ENCODE data around the gene NYNRIN.

The NYNRIN gene

DNA sequence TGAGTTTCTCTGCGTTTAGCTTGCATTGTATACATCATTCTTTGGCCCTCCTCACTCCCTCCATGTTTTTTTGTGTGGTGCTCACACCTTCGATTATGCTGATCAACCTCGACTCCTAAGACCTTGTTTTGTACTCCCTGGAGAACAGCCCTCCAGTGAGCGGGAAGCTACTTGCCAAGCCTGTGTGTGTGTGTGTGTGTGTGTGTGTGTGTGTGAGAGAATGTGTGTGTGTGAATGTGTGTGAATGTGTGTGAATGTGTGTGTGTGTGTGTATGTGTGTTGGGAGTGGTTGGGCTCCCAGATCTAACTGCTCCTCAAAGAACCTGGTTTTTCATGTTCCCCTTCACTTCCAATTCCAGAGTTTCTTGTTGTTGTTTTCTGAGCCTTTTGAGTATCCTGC, 6.0 kb downstream of the NYNRIN start:
- CTCF ChIA-PET = interaction anchor here (0.7 to 23.8 kb wide), 12 partner anchors 8 to 80 kb away, joined by 3 to 489 read pairs (median 4); partner anchors contain the start of genes CBLN3 and KHNYN
- Histone ChIP-seq H3K4me1 (ENCODE audit: control extremely low read depth in 1 of 4, control insufficient read depth in 4 of 4, insufficient read depth in 4 of 4, low read length in 3 of 4) (peaks cover 0 to 20% (median 10%) of the 10 kb centered on the region in 4 experiments), H3K27ac (ENCODE audit: insufficient read depth in 1 of 2, low read depth in 1 of 2, low read length in 2 of 2, poor library complexity in 1 of 2, severe bottlenecking in 2 of 2) (no peak overlapping the region), H3K9me3 (ENCODE audit: control extremely low read depth in 1 of 5, control insufficient read depth in 4 of 5, insufficient read depth in 2 of 5, low read depth in 1 of 5, low read length in 4 of 5) (no peaks in the 10 kb centered on the region), H3K36me3 (ENCODE audit: control insufficient read depth in 4 of 4, insufficient read depth in 4 of 4, low read length in 3 of 4) (peaks cover 0 to 33% (median 13%) of the 10 kb centered on the region in 4 experiments), H3K4me3 (ENCODE audit: control insufficient read depth in 1 of 7, extremely low read depth in 1 of 7, insufficient read depth in 4 of 7, low read depth in 2 of 7, low read length in 6 of 7) (no peak overlapping the region), H3K27me3 (replicated peaks in 2 of 5; ENCODE audit: control insufficient read depth in 4 of 5, insufficient read depth in 5 of 5, low read length in 4 of 5) (no peaks in the 10 kb centered on the region)
- 90% methylated on average over 2 of the region's 4 CpGs for WGBS (ENCODE audit: insufficient coverage)
- DNase-seq = no peak
- POLR2A ChIA-PET = no interaction called here

DNA sequence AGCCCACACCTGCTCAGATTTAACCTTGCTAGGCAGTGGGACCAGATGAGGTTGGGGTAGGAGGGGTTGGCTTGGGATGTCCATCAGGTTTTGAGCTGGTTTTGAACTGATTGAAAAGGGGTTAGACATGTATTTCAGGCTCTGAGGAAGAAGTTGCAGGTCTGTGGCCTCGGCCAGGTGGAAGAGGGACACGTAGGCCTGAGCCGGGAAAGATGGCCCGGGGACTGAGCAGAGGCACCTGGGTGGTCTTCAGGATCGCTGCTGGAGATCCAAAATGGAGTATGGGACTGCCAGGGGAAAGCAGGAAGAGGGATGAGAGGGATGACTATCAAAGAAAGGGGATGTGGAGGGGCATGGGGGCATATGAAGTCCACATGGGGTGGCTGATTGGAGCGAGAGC, 7.6 kb downstream of the NYNRIN start:
- ChIA-PET POLR2A (no interaction called here), CTCF (interaction anchor here (1.3 to 23.8 kb wide), 8 partner anchors 10 to 40 kb away, joined by 3 to 489 read pairs (median 36); partner anchors contain the start of genes CBLN3 and KHNYN)
- no peak for DNase-seq

DNA sequence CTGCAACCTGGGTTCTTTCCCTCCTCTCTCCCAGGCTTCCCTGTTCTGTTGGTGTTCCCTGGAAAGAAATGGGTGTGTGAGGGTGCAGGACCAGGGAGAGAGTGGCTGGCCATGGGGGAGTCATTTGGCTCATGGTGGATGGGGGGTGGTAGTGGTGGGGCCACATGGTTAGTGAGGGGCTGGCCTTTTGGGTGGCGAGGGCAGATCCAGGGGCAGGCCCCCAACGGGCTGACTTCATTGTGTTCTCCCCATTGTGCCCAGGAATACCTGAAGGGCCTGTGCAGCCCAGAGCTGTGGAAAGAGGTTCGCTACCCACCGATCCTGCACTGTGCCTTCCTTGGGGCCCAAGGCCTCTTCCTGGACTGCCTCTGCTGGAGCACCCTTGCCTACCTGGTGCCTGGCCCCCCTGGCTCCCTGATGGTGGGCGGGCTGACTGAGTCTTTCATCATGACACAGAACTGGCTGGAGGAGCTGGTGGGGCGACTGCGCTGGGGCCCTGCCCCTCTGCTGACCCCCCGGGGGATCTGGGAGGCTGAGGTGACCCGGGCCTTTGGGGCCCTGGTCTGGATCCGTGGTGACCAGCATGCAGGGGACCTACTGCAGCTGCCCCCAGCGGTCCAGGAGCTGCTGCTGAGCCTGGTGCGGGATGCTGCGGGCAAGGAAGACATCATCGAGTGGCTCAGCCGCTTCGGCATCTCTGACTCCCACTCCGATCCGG, 9.0 kb downstream of the NYNRIN start:
- POLR2A ChIA-PET = no interaction called here
- CTCF ChIA-PET = interaction anchor here (0.8 to 23.8 kb wide), 12 partner anchors 11 to 60 kb away, joined by 3 to 489 read pairs (median 14); partner anchors contain the start of genes CBLN3 and KHNYN
- Histone ChIP-seq H3K4me3 (ENCODE audit: control insufficient read depth in 1 of 7, extremely low read depth in 1 of 7, insufficient read depth in 4 of 7, low read depth in 2 of 7, low read length in 6 of 7) (no peak overlapping the region), H3K27ac (ENCODE audit: insufficient read depth in 1 of 2, low read depth in 1 of 2, low read length in 2 of 2, poor library complexity in 1 of 2, severe bottlenecking in 2 of 2) (no peak overlapping the region), H3K36me3 (ENCODE audit: control insufficient read depth in 4 of 4, insufficient read depth in 4 of 4, low read length in 3 of 4) (peaks cover 0 to 55% (median 23%) of the 10 kb centered on the region in 4 experiments), H3K27me3 (replicated peaks in 2 of 5; ENCODE audit: control insufficient read depth in 4 of 5, insufficient read depth in 5 of 5, low read length in 4 of 5) (no peaks in the 10 kb centered on the region), H3K4me1 (ENCODE audit: control extremely low read depth in 1 of 4, control insufficient read depth in 4 of 4, insufficient read depth in 4 of 4, low read length in 3 of 4) (no peaks in the 10 kb centered on the region), H3K9me3 (ENCODE audit: control extremely low read depth in 1 of 5, control insufficient read depth in 4 of 5, insufficient read depth in 2 of 5, low read depth in 1 of 5, low read length in 4 of 5) (no peaks in the 10 kb centered on the region)
- WGBS (ENCODE audit: insufficient coverage) = 96% methylated on average over 13 of the region's 18 CpGs
- no peak for DNase-seq

More for the DNA sequence above, 7.6 kb downstream of the NYNRIN start:
- H3K27me3 ChIP-seq (replicated peaks in 2 of 5; ENCODE audit: control insufficient read depth in 4 of 5, insufficient read depth in 5 of 5, low read length in 4 of 5) = no peaks in the 10 kb centered on the region
- 100% methylated on average over 6 of the region's 6 CpGs for WGBS (ENCODE audit: insufficient coverage)
- no peak overlapping the region for H3K4me3 ChIP-seq (ENCODE audit: control insufficient read depth in 1 of 7, extremely low read depth in 1 of 7, insufficient read depth in 4 of 7, low read depth in 2 of 7, low read length in 6 of 7)
- peaks cover 0 to 48% (median 21%) of the 10 kb centered on the region in 4 experiments for H3K36me3 ChIP-seq (ENCODE audit: control insufficient read depth in 4 of 4, insufficient read depth in 4 of 4, low read length in 3 of 4)
- H3K4me1 ChIP-seq (ENCODE audit: control extremely low read depth in 1 of 4, control insufficient read depth in 4 of 4, insufficient read depth in 4 of 4, low read length in 3 of 4) = peaks cover 0 to 7% (median 0%) of the 10 kb centered on the region in 4 experiments
- H3K9me3 ChIP-seq (ENCODE audit: control extremely low read depth in 1 of 5, control insufficient read depth in 4 of 5, insufficient read depth in 2 of 5, low read depth in 1 of 5, low read length in 4 of 5) = no peaks in the 10 kb centered on the region
- no peak overlapping the region for H3K27ac ChIP-seq (ENCODE audit: insufficient read depth in 1 of 2, low read depth in 1 of 2, low read length in 2 of 2, poor library complexity in 1 of 2, severe bottlenecking in 2 of 2)

DNA sequence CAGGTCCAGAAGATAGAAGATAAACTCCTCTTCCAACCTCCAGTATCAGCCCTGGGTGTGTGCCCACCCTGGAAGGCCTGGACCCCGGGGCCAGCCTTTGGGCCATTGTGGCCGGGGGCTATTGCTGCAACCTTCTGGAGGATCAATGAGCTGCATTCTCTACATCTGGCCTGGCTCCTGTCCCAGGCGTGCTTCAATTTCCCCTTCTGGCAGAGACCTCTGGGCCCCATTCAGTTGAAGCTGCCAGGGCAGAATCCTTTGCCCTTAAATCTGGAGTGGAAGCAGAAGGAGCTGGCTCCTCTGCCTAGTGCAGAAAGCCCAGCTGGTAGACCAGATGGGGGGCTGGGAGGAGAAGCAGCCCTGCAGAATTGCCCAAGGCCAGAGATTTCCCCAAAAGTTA, 10.0 kb downstream of the NYNRIN start:
- Histone ChIP-seq H3K9me3 (ENCODE audit: control extremely low read depth in 1 of 5, control insufficient read depth in 4 of 5, insufficient read depth in 2 of 5, low read depth in 1 of 5, low read length in 4 of 5) (no peaks in the 10 kb centered on the region), H3K27ac (ENCODE audit: insufficient read depth in 1 of 2, low read depth in 1 of 2, low read length in 2 of 2, poor library complexity in 1 of 2, severe bottlenecking in 2 of 2) (no peak overlapping the region), H3K4me1 (ENCODE audit: control extremely low read depth in 1 of 4, control insufficient read depth in 4 of 4, insufficient read depth in 4 of 4, low read length in 3 of 4) (no peaks in the 10 kb centered on the region), H3K4me3 (ENCODE audit: control insufficient read depth in 1 of 7, extremely low read depth in 1 of 7, insufficient read depth in 4 of 7, low read depth in 2 of 7, low read length in 6 of 7) (no peak overlapping the region), H3K36me3 (ENCODE audit: control insufficient read depth in 4 of 4, insufficient read depth in 4 of 4, low read length in 3 of 4) (peaks cover 0 to 62% (median 27%) of the 10 kb centered on the region in 4 experiments), H3K27me3 (replicated peaks in 2 of 5; ENCODE audit: control insufficient read depth in 4 of 5, insufficient read depth in 5 of 5, low read length in 4 of 5) (no peaks in the 10 kb centered on the region)
- ChIA-PET POLR2A (interaction anchor here (0.9 kb wide), 1 partner anchor 18 kb away, joined by 3 read pairs; no protein-coding TSS in a partner anchor), CTCF (interaction anchor here (0.7 to 23.8 kb wide), 15 partner anchors 8 to 102 kb away, joined by 3 to 489 read pairs (median 9); partner anchors contain the start of genes CBLN3, KHNYN, NYNRIN and RIPK3)
- WGBS (ENCODE audit: insufficient coverage) = 86% methylated on average over 3 of the region's 3 CpGs
- DNase-seq = no peak

DNA sequence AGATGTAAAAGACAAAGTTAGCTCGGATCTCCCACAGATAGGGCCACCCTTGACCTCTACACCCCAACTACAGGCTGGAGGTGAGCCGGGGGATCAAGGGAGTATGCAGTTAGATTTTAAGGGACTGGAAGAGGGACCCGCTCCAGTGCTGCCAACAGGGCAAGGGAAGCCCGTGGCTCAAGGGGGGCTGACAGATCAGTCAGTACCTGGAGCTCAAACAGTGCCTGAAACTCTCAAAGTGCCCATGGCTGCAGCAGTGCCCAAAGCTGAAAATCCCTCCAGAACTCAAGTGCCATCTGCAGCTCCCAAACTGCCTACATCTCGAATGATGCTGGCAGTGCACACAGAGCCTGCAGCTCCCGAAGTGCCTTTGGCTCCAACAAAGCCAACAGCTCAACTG, 10.4 kb downstream of the NYNRIN start:
- no peaks in the 10 kb centered on the region for H3K4me1 ChIP-seq (ENCODE audit: control extremely low read depth in 1 of 4, control insufficient read depth in 4 of 4, insufficient read depth in 4 of 4, low read length in 3 of 4)
- POLR2A ChIA-PET = interaction anchor here (0.9 kb wide), 1 partner anchor 18 kb away, joined by 3 read pairs; no protein-coding TSS in a partner anchor
- no peak for DNase-seq
- H3K36me3 ChIP-seq (ENCODE audit: control insufficient read depth in 4 of 4, insufficient read depth in 4 of 4, low read length in 3 of 4) = peaks cover 0 to 66% (median 31%) of the 10 kb centered on the region in 4 experiments
- CTCF ChIA-PET = interaction anchor here (0.7 to 23.8 kb wide), 17 partner anchors 9 to 103 kb away, joined by 3 to 489 read pairs (median 5); partner anchors contain the start of genes CBLN3, KHNYN, NYNRIN and RIPK3
- 98% methylated on average over 4 of the region's 6 CpGs for WGBS (ENCODE audit: insufficient coverage)
- H3K27ac ChIP-seq (ENCODE audit: insufficient read depth in 1 of 2, low read depth in 1 of 2, low read length in 2 of 2, poor library complexity in 1 of 2, severe bottlenecking in 2 of 2) = no peak overlapping the region
- no peak overlapping the region for H3K4me3 ChIP-seq (ENCODE audit: control insufficient read depth in 1 of 7, extremely low read depth in 1 of 7, insufficient read depth in 4 of 7, low read depth in 2 of 7, low read length in 6 of 7)
- H3K27me3 ChIP-seq (replicated peaks in 2 of 5; ENCODE audit: control insufficient read depth in 4 of 5, insufficient read depth in 5 of 5, low read length in 4 of 5) = no peaks in the 10 kb centered on the region
- no peaks in the 10 kb centered on the region for H3K9me3 ChIP-seq (ENCODE audit: control extremely low read depth in 1 of 5, control insufficient read depth in 4 of 5, insufficient read depth in 2 of 5, low read depth in 1 of 5, low read length in 4 of 5)

DNA sequence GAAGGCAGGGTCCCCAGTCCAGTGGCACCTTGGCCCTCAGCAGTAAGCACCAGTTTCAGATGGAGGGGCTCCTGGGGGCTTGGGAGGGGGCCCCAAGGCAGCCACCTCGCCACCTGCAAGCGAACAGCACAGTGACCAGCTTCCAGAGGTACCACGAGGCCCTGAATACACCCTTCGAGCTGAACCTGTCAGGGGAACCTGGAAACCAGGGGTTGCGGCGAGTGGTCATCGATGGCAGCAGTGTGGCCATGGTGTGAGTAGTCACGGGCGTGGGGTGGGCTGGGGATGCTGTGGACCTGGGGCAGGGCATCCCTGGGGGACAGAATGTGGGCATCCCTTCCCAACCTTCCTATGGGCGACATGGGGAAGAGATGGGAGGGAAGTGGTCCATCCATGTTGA, 11.2 kb downstream of the NYNRIN start:
- CTCF ChIA-PET = interaction anchor here (1.0 to 23.8 kb wide), 18 partner anchors 9 to 79 kb away, joined by 3 to 489 read pairs (median 7); partner anchors contain the start of genes CBLN3, KHNYN and NYNRIN
- no peaks in the 10 kb centered on the region for H3K4me1 ChIP-seq (ENCODE audit: control extremely low read depth in 1 of 4, control insufficient read depth in 4 of 4, insufficient read depth in 4 of 4, low read length in 3 of 4)
- WGBS (ENCODE audit: insufficient coverage) = 98% methylated on average over 10 of the region's 10 CpGs
- no peaks in the 10 kb centered on the region for H3K9me3 ChIP-seq (ENCODE audit: control extremely low read depth in 1 of 5, control insufficient read depth in 4 of 5, insufficient read depth in 2 of 5, low read depth in 1 of 5, low read length in 4 of 5)
- no peaks in the 10 kb centered on the region for H3K27me3 ChIP-seq (replicated peaks in 2 of 5; ENCODE audit: control insufficient read depth in 4 of 5, insufficient read depth in 5 of 5, low read length in 4 of 5)
- no peak overlapping the region for H3K4me3 ChIP-seq (ENCODE audit: control insufficient read depth in 1 of 7, extremely low read depth in 1 of 7, insufficient read depth in 4 of 7, low read depth in 2 of 7, low read length in 6 of 7)
- peaks cover 0 to 69% (median 35%) of the 10 kb centered on the region in 4 experiments for H3K36me3 ChIP-seq (ENCODE audit: control insufficient read depth in 4 of 4, insufficient read depth in 4 of 4, low read length in 3 of 4)
- H3K27ac ChIP-seq (ENCODE audit: insufficient read depth in 1 of 2, low read depth in 1 of 2, low read length in 2 of 2, poor library complexity in 1 of 2, severe bottlenecking in 2 of 2) = no peak overlapping the region
- POLR2A ChIA-PET = interaction anchor here (0.7 kb wide), 1 partner anchor 74 kb away, joined by 3 read pairs; no protein-coding TSS in a partner anchor
- no peak for DNase-seq
